Colonic mucosa (tissue), 4 donors: ENCODE results near the gene PISD. TPM values are rescaled to one million over a fixed set of nuclear protein-coding genes. Genes with fewer than 3 reads are reported as not detected.

Source experiments
- DNase-seq: peaks from one replicate; pipeline ENCODE4 v3.0.0-alpha.2; 2020
- H3K27ac ChIP-seq: fragments of 200-600 bp; one replicate; pipeline ENCODE4 v1.8.0; 2021
- H3K27me3 ChIP-seq: fragments of 200-600 bp; one replicate; pipeline ENCODE4 v1.8.0; 2021
- H3K36me3 ChIP-seq: fragments of 200-600 bp; one replicate; pipeline ENCODE4 v1.8.0; 2021
- H3K4me1 ChIP-seq: fragments of 200-600 bp; one replicate; pipeline ENCODE4 v1.8.0; 2021; ENCODE audit warnings: mild to moderate bottlenecking
- H3K4me3 ChIP-seq: fragments of 200-600 bp; one replicate; pipeline ENCODE4 v1.8.0; 2021
- H3K9ac ChIP-seq, 2 donors: one replicate each; pipeline ENCODE4 v1.7.0; 2013; ENCODE audit warnings: control low read depth in 2 of 2, low read depth in 2 of 2, low read length in 2 of 2
- H3K9me3 ChIP-seq: fragments of 200-600 bp; one replicate; pipeline ENCODE4 v1.8.0; 2021
- intact Hi-C: fragments of 100-400 bp; cut with DNase I; formaldehyde crosslinking; loops from one replicate; pipeline ENCODE4 v1.14.1; 2022
- total RNA-seq, 2 donors: library from RNA; stranded (reverse); fragmentation: NEBNext Ultra II Directional in 1 of 2; extraction: Animal tissue kit (Norgen Biotek cat#: 25700) in 1 of 2; gene quantifications; one replicate each; pipeline ENCODE4 v1.2.1, GENCODE V29; 2021
- TF ChIP-seq, protein P1 (sequence below): fragments of 200-600 bp; IDR thresholded peaks from one replicate; pipeline ENCODE4 v1.8.0; 2022; ENCODE audit warnings: antibody characterized with exemption, mild to moderate bottlenecking
- donor health status: healthy.
- donor health status: DM: no; HTN: no; CAD: no.
- donor health status: DM: no; HTN: no; CAD: no.

PISD gene
- total RNA-seq, 2 donors from 2014 or later = 30.8 to 48.1 TPM

DNA sequence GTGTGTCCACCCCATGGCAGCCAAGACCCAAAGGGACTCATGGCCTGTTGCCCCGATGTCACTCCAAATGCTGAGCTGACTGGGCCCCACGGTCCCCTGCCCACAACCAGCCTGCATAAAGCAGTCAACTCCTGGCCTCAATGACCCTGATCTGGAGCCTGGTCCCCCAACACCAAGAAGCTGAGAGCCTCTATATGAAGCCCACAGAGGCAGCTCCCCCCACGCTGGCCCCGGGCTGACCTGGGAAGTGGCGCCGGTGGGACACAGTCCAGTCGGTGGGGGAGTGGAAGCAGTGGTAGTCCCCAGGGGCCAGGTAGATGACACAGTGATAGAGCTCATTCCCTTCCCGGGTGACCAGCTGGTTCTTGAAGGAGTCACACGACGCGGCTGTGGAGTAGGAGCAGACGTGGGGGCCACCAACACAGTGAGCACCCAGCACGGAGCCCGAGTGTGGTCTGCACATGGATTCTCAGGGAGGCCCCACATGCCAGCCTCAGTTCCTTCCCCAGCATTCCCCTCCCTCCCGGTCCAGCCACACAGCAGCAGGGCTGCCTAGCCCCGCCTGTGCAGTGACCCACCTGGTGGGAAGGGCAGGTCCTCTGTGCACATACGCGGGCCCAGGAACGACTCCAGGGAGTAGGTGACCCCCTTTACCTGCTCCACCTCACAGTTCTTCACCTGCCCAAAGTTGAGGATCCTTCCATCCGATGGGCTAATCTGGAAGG, 41.1 kb downstream of the PISD start:
- peaks cover 8% of the 10 kb centered on the region for H3K4me1 ChIP-seq
- no peak for DNase-seq
- H3K9me3 ChIP-seq = no peaks in the 10 kb centered on the region
- H3K27ac ChIP-seq = no peak overlapping the region
- H3K4me3 ChIP-seq = no peak overlapping the region
- H3K27me3 ChIP-seq = no peaks in the 10 kb centered on the region
- peaks cover 3% of the 10 kb centered on the region for H3K36me3 ChIP-seq
- TF ChIP-seq, protein P1, sequence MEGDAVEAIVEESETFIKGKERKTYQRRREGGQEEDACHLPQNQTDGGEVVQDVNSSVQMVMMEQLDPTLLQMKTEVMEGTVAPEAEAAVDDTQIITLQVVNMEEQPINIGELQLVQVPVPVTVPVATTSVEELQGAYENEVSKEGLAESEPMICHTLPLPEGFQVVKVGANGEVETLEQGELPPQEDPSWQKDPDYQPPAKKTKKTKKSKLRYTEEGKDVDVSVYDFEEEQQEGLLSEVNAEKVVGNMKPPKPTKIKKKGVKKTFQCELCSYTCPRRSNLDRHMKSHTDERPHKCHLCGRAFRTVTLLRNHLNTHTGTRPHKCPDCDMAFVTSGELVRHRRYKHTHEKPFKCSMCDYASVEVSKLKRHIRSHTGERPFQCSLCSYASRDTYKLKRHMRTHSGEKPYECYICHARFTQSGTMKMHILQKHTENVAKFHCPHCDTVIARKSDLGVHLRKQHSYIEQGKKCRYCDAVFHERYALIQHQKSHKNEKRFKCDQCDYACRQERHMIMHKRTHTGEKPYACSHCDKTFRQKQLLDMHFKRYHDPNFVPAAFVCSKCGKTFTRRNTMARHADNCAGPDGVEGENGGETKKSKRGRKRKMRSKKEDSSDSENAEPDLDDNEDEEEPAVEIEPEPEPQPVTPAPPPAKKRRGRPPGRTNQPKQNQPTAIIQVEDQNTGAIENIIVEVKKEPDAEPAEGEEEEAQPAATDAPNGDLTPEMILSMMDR = no peak
- intact Hi-C loops = no loop called here
- H3K9ac ChIP-seq = no peak overlapping the region

DNA sequence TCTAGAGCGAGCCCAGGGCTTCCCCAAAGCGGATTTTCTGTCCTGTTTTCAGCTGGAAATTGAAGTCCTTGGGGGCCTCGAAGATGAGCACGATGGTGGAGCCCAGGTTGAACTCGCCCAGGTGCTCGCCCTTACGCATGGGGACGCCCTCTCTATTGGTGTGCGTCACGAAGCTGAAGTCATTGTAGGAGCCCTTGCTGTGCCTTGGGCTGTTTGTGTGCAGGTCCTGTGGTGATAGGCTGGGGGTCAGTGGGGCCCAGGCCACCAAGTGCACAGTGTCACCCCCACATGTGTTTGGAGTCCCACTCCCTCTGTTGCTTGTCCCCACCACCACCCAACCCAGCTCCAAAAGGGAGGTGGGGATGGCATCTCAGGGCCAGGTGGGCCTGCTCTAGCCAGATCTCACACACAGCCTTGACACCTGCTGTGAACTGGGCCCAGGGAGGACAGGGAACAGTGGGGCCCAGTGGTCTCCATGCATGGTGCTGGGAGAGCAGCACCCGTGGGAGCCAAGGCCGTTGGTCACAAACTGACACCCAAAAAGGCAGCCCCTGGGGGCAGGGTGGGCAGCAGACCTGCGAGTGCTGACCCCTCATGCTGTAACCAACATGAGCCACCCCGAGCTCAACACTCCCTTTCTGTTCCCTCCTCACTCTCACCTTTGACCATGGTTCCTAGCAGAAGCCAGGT, 42.3 kb downstream of the PISD start:
- Histone ChIP-seq H3K4me1 (peaks cover 8% of the 10 kb centered on the region), H3K36me3 (peaks cover 3% of the 10 kb centered on the region), H3K27ac (no peak overlapping the region), H3K9me3 (no peaks in the 10 kb centered on the region), H3K27me3 (no peaks in the 10 kb centered on the region), H3K4me3 (no peak overlapping the region), H3K9ac (no peak overlapping the region)
- intact Hi-C loops = no loop called here
- TF ChIP-seq, protein P1 = no peak
- DNase-seq = no peak

- peaks cover 3% of the 10 kb centered on the region for H3K36me3 ChIP-seq
Measured at GRCh38 chr22:31618471-31619176, 43.4 kb downstream of the PISD start.

GRCh38 chr22:31618057-31618456, 44.0 kb downstream of the PISD start:
- Histone ChIP-seq H3K4me3 (no peak overlapping the region), H3K27ac (no peak overlapping the region), H3K27me3 (no peaks in the 10 kb centered on the region), H3K36me3 (peaks cover 3% of the 10 kb centered on the region), H3K9me3 (no peaks in the 10 kb centered on the region), H3K9ac (no peak overlapping the region), H3K4me1 (peaks cover 8% of the 10 kb centered on the region)
- DNase-seq = peak; percentile 43
- intact Hi-C loops = no loop called here
- TF ChIP-seq, protein P1 = no peak

More at GRCh38 chr22:31618471-31619176, 43.4 kb downstream of the PISD start:
- no peaks in the 10 kb centered on the region for H3K9me3 ChIP-seq
- no peaks in the 10 kb centered on the region for H3K27me3 ChIP-seq
- peaks cover 8% of the 10 kb centered on the region for H3K4me1 ChIP-seq
- no peak for DNase-seq
- H3K4me3 ChIP-seq = no peak overlapping the region
- TF ChIP-seq, protein P1 = no peak
- H3K9ac ChIP-seq = no peak overlapping the region
- H3K27ac ChIP-seq = no peak overlapping the region
- intact Hi-C loops = no loop called here

DNA sequence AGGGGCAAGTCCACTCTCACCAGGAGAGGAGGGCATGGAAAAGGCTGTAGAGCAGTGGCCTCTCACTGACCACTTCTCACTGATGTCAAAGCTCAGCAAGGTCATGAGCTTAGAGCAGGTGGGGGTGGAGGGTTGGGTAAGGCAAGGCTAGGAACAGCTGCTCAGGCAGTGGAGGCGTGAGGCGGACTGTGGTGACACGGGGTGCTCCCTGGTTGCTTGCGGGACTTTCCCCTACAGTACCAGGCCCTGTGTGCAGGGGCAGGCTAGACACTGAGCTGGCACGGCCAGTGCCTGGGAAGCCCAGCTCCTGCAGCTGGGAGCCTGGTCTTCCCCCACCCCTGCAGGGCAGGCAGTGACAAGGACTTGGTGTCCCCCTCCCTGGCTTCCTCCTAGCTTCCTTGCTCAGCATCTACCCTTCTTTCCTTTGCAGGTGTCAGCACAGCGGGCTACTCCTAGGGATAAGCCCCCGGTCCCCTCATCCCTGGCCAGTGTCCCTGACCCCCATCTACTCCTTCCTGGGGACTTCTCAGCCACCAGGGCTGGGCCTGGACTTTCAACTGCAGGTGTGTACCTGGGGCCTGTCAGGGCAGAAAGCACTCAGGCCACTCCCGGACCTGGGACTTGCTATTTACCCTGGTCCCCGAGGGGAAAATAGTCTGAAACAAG, 45.6 kb downstream of the PISD start:
- TF ChIP-seq, protein P1 = no peak
- H3K4me1 ChIP-seq = peaks cover 8% of the 10 kb centered on the region
- DNase-seq = no peak
- H3K9ac ChIP-seq = no peak overlapping the region
- no peaks in the 10 kb centered on the region for H3K27me3 ChIP-seq
- no peak overlapping the region for H3K4me3 ChIP-seq
- no peaks in the 10 kb centered on the region for H3K9me3 ChIP-seq
- no peak overlapping the region for H3K27ac ChIP-seq
- peaks cover 3% of the 10 kb centered on the region for H3K36me3 ChIP-seq
- intact Hi-C loops = no loop called here
